ENCODE results near the gene MPHOSPH9.

Gene MPHOSPH9

GRCh38 chr12:123145211-123145610 is 87.7 kb downstream of the MPHOSPH9 start:
- DNase-seq, result no peak

DNA sequence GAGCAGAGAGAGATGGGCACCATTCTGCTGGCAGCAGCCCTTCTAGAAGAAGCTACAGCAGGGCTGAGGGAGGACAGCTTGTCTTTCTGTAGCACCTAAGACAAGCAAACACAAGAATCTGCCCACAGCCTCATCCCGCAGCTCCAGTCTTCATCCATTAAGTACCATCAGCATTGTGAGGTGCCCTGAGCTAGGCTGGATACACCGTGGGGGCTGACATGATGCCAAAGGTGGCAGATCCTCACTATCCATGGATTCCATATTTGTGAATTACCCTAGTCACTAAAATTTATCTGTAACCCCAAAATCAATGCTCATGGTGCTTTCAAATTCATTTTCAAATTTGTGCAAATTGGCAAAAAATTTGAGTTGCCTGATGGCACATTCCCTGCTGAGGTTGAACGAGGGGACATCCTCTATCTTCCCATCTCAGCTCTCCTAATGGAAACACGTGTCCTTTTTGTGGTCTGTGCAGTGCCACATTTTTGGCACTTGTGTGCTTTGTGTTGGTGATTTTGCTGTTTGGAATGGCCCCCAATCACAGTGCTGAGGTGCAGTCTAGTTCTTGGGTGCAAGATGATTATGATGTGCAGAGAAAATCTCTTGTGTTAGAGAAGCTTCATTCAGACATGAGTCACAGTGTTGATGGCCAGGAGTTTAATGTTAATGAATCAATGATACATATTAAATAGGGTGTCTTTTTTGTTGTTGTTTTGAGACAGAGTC is 89.0 kb downstream of the MPHOSPH9 start:
- no peak for DNase-seq

DNA sequence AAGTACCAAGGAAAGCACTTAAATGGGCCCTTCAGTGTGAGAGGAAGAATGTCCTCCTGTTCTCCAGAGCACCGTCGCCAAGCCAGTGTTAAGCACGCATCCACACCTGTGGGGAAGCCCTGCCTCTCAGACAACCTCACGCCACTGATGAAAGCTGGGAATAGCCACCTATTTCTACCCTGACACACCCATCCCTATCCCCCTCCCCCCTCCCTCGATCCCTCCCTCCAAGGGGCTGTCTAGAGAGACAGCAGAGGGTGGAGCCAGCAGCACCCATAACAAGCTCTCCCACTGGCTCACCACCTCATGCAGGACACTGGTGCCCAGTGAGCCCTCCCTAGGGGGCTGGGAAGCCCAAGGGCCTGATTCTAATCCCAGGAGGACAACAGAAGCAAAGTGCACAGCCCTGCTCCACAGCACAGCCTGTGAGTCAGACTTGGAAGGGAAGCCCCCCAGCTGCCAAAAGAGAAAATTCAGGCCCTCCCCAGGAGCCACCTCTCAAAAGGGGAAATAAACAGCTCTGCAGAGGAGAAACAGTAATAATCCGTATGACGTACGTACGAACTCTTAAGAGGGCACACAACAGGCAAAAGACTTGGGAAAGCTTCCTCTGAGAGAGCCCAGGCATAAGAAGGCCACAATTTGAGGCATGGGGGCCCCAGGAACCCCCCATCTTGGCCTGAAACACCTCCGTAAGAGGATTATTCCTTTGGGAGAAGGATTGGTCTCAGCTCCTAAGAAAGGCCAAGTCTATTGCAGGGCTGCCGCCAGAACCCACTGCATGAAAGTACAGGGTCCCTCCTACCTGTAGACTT is 89.8 kb downstream of the MPHOSPH9 start:
- DNase-seq, result peak; percentile 20

DNA sequence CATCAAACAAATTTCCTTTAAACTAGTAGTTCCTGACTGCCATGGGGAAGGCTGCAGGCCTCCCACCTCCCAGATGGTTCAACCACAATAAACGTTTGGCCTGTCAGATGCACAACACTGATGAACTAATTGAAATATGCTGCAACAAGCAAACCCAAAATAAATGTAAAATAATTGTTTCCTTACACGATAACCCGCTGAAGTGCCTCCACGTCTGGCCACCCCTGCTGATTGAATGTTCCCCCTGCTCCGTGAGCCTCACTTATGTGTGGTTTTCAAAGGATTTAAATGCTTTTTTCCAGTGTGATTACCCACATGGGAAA is 90.5 kb downstream of the MPHOSPH9 start:
- no peak for DNase-seq

DNA sequence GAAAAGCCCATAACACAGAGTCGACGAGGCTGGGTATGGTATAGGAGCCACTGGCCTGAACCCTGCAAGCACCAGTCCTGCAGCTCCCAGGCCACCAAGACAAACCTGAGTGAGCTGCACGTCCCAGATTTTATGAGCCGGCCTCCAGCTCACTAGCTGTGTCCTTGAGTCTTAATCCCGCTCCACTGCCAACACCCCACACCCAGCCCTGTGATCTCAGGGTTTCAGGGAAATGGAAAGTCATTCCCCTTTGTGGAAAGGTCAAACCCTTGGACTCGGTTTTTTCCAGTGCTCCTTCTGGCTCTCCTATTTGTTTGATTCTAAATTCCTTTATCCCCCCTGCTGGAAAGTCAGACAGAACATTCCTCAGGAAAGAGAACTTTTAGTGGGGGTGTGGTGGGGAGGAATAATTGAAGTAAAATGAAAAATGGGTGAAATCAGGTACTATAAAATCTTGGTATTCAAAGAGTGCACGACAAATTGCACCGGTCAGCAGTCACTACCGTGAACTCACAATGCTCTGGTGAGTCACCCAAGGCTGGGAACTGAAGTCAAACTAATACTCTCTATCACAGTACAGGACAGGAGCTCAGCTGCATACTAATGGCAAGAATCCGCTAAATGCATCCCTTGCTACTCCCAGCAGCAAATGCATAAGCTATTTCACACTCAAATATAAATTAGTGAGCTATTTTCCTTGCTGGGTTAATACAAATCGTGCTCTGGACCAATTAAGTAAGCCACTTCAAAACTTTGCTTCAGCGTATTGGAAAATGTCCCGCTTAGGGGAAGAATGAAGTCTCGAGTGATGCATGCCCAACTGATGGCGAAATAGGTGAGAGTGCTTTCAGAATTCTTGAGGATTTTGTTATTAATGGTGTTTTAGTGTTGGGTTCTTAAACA is 91.1 kb downstream of the MPHOSPH9 start:
- DNase-seq, result no peak

GRCh38 chr12:123140676-123141614 is 92.0 kb downstream of the MPHOSPH9 start:
- no peak for DNase-seq

- DNase-seq, result no peak
These were observed 92.8 kb downstream of the MPHOSPH9 start for GRCh38 chr12:123139926-123140675.

GRCh38 chr12:123135688-123136087 is 97.3 kb downstream of the MPHOSPH9 start:
- no peak for DNase-seq

- no peak for DNase-seq
These were observed 98.1 kb downstream of the MPHOSPH9 start for GRCh38 chr12:123134826-123135225.

DNA sequence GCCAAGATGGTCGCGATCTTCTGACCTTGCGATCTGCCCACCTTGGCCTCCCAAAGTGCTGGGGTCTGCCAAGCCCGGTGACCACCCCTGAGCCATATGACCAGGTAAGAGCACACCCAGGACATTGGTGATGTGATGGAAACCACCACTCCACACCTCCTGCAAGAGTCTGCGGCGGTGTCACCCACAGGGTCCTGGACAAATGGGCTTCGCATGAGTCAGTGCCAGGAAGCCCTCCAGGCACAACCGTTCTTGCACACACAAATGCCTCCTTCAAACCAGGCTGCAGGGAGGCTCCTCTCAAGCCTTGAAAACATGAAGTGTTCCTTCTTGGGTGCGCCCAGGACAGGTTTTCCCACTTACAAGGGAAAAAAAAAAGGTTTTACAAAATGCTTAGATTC is 98.7 kb downstream of the MPHOSPH9 start:
- no peak for DNase-seq

DNA sequence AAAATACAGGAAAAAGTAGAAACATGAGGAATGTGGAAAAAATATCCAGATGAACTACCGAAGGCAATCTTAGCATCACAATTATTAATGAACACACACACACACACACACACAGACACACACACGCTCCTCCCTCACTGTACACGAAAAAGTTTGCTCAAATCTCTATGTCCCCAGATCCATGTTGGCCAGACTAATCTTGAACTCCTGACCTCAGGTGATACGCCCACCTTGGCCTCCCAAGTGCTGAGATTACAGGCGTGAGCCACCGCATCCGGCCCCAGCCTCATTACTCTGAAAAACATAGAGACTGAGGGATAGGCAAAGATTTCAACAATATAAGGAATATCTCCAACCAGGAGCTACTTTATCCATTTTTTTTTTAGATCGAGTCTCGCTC is 99.2 kb downstream of the MPHOSPH9 start:
- no peak for DNase-seq

- DNase-seq, result no peak
These were observed 99.9 kb downstream of the MPHOSPH9 start for GRCh38 chr12:123132951-123133619.

GRCh38 chr12:123131879-123132402 is 101.0 kb downstream of the MPHOSPH9 start:
- DNase-seq, result peak; percentile 69

DNA sequence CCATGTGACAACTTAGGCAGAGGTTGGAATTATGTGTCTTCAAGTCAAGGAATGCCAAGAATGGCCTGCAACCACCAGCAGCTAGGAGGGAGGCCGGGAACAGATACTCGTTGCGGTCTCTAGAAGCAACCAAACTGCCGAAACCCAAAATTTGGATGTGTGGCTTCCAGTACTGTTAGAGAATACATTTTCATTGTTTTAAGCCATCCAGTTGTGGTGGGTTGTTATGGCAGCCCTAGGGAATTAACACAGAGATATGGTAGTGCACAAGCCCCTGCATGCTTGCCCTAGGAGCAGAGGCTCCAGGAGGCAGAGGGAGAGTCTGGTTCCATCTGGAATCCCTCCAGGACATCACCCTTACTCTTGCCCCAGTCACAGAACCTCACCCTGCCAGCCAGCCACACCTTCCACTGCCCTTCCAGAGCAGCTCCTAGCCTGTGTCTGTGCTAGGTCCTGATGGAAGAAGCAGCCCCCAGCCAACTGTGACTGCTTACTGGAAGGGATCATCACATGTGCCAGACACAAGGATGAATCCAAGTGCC is 101.6 kb downstream of the MPHOSPH9 start:
- DNase-seq, result no peak

DNA sequence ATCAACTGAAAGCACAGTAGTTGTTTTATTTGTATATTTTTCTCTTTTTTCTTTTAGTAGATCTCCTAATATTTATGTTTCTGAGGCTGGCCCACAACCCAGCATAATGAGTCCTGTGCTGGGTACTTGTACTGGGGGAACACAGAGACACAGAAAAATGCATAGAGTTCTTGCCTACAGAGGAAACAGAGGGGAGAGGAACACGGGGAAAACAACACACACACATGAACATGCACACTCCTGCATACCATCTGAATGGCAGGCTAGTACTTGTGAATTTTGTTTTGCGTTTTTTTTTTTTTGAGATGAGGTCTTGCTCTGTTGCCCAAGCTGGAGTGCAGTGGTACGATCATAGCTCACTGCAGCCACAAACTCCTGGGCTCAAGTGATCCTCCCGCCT is 103.3 kb downstream of the MPHOSPH9 start:
- no peak for DNase-seq

- DNase-seq, result no peak
These were observed 105.8 kb downstream of the MPHOSPH9 start for GRCh38 chr12:123127182-123127495.

DNA sequence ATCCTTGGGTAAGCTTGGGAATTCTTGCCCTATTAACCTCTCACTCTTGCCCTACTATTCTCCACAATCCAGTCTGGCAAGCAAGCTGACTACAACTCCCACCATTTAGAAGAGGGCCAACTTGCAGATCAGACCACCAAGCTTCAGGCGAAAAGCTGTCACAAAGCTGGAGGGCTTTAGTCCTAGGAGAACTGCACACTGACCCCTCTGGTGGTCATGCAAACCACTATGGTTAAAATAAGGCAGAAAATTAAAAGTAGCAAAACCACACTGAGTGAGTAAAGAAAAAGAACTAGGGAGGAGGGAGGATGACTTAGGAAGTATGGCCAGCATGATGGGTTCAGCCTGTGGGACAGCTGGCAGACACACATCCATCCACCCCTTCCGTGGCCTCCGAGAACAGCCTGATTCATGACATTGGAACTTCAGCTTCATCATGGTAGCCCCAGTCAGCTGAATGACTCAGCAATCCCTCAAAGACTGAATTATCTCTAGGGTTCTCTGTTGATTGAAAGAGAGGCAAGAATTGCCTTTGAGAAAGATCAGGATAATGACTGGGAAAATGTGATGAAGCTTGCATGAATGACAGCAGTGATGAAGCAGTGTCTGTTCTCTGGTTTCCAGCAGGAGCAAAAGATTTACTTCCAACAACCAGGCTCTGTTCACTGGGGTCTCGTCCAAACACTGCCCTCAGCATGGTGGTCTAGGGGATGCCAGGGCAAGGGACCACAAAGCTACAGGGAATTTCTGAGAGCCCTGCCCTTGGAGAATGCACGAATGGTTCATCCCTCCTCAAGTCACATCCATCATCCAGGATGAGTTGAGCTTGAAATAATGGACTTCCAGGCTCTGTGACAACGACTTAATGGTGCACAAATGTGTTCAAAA is 106.4 kb downstream of the MPHOSPH9 start:
- DNase-seq, result no peak

DNA sequence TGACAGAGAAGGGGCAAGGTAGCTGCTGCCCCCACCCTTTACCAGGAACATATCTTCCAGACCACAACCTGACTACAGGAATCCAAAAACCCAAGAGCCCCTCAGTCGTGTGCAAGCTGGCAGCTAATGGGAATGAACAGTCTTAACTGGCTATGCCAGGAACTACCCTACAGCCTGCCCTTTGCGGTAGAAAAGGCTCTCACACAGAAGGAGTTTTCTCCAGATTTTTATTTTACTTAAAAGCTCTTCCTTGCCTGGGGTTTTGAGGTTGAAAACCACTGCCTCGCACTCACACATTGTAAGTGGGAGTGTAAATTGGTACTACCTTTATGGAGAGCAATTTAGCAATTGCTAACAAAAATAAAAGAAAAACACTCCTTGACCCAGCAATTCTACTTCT is 110.3 kb downstream of the MPHOSPH9 start:
- DNase-seq, result no peak

GRCh38 chr12:123121670-123122069 is 111.3 kb downstream of the MPHOSPH9 start:
- DNase-seq, result no peak

Data from CD4-positive, alpha-beta T cell treated with Interferon gamma for 1 hour (primary cell).